ENCODE results near the gene WDR73.

DNA sequence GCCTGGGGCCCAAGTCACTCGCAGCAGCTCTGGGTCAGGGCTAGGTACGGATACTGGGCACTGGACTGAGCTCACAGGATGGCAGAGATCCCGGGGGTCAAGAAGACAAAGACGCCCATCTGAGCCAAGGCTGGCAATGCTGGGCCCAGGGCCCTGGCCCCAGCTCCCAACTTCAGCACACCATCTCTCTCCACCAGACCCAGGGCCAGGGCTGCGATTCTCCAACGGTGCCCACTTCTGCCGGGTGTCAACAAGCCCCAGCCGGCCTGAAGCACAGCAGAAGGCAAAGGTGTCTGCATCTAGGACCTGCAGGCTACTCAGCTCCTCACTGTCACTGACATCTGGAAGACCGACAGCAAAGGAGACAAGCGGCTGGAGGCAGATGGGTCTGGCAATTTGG, 8.6 kb downstream of the WDR73 start:
- TF ChIP-seq POLR2A (IDR thresholded peaks at IDR 0.05; ENCODE audit: low read depth, low read length) (no peak), RCOR1 (conservative IDR thresholded peaks at IDR 0.05; ENCODE audit: low read depth, low read length) (no peak), CEBPB (IDR thresholded peaks at IDR 0.05; ENCODE audit: borderline replicate concordance in 1 of 2, low read depth in 2 of 2, low read length in 2 of 2) (no peak), SRF (IDR thresholded peaks at IDR 0.05; ENCODE audit: low read depth in 2 of 2, low read length in 2 of 2) (no peak), STAT3 (IDR thresholded peaks at IDR 0.05; ENCODE audit: low read depth, low read length) (no peak), NFYA (IDR thresholded peaks at IDR 0.05; ENCODE audit: borderline replicate concordance, low read depth, low read length) (no peak), YY1 (IDR thresholded peaks at IDR 0.05; ENCODE audit: low read depth, low read length) (no peak), CHD4 (IDR thresholded peaks at IDR 0.05) (no peak), SMAD1 (IDR thresholded peaks at IDR 0.05; ENCODE audit: low read depth, partially characterized antibody) (no peak), RAD21 (IDR thresholded peaks at IDR 0.05; ENCODE audit: insufficient read depth, low read depth, low read length) (no peak)
- TF ChIP-seq, protein P1, sequence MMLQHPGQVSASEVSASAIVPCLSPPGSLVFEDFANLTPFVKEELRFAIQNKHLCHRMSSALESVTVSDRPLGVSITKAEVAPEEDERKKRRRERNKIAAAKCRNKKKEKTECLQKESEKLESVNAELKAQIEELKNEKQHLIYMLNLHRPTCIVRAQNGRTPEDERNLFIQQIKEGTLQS (IDR thresholded peaks at IDR 0.05; ENCODE audit: borderline replicate concordance, extremely low read depth, low read depth, low read length): no peak
- TF ChIP-seq, protein P2, sequence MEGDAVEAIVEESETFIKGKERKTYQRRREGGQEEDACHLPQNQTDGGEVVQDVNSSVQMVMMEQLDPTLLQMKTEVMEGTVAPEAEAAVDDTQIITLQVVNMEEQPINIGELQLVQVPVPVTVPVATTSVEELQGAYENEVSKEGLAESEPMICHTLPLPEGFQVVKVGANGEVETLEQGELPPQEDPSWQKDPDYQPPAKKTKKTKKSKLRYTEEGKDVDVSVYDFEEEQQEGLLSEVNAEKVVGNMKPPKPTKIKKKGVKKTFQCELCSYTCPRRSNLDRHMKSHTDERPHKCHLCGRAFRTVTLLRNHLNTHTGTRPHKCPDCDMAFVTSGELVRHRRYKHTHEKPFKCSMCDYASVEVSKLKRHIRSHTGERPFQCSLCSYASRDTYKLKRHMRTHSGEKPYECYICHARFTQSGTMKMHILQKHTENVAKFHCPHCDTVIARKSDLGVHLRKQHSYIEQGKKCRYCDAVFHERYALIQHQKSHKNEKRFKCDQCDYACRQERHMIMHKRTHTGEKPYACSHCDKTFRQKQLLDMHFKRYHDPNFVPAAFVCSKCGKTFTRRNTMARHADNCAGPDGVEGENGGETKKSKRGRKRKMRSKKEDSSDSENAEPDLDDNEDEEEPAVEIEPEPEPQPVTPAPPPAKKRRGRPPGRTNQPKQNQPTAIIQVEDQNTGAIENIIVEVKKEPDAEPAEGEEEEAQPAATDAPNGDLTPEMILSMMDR (IDR thresholded peaks at IDR 0.05 in 2 of 3, conservative IDR thresholded peaks at IDR 0.05 in 1 of 3; ENCODE audit: control insufficient read depth in 2 of 3, extremely low read depth in 1 of 3, insufficient read depth in 1 of 3, low read depth in 3 of 3, low read length in 3 of 3): no peak
